ENCODE measurements around the gene FCN3.

Gene FCN3

GRCh38 chr1:27356619-27357280, 17.9 kb downstream of the FCN3 start:
- H3K4me3 ChIP-seq (ENCODE audit: low read depth, low read length), result no peak overlapping the region

GRCh38 chr1:27356277-27356618, 18.4 kb downstream of the FCN3 start:
- TF ChIP-seq, protein P1, sequence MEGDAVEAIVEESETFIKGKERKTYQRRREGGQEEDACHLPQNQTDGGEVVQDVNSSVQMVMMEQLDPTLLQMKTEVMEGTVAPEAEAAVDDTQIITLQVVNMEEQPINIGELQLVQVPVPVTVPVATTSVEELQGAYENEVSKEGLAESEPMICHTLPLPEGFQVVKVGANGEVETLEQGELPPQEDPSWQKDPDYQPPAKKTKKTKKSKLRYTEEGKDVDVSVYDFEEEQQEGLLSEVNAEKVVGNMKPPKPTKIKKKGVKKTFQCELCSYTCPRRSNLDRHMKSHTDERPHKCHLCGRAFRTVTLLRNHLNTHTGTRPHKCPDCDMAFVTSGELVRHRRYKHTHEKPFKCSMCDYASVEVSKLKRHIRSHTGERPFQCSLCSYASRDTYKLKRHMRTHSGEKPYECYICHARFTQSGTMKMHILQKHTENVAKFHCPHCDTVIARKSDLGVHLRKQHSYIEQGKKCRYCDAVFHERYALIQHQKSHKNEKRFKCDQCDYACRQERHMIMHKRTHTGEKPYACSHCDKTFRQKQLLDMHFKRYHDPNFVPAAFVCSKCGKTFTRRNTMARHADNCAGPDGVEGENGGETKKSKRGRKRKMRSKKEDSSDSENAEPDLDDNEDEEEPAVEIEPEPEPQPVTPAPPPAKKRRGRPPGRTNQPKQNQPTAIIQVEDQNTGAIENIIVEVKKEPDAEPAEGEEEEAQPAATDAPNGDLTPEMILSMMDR (IDR thresholded peaks at IDR 0.05; ENCODE audit: low read depth, low read length), result no peak
- H3K4me3 ChIP-seq (ENCODE audit: low read depth, low read length), result no peak overlapping the region

More at GRCh38 chr1:27356619-27357280, 17.9 kb downstream of the FCN3 start:
- TF ChIP-seq, protein P1 (IDR thresholded peaks at IDR 0.05; ENCODE audit: low read depth, low read length), result no peak

GRCh38 chr1:27355683-27356082, 18.9 kb downstream of the FCN3 start:
- no peak overlapping the region for H3K4me3 ChIP-seq (ENCODE audit: low read depth, low read length)
- TF ChIP-seq, protein P1 (IDR thresholded peaks at IDR 0.05; ENCODE audit: low read depth, low read length), result no peak

GRCh38 chr1:27353629-27354028, 21.0 kb downstream of the FCN3 start:
- TF ChIP-seq, protein P1 (IDR thresholded peaks at IDR 0.05; ENCODE audit: low read depth, low read length), result no peak
- H3K4me3 ChIP-seq (ENCODE audit: low read depth, low read length), result no peak overlapping the region

GRCh38 chr1:27353166-27353565, 21.5 kb downstream of the FCN3 start:
- H3K4me3 ChIP-seq (ENCODE audit: low read depth, low read length), result no peak overlapping the region
- TF ChIP-seq, protein P1 (IDR thresholded peaks at IDR 0.05; ENCODE audit: low read depth, low read length), result no peak

- TF ChIP-seq, protein P1 (IDR thresholded peaks at IDR 0.05; ENCODE audit: low read depth, low read length), result no peak
- no peak overlapping the region for H3K4me3 ChIP-seq (ENCODE audit: low read depth, low read length)
Observed at GRCh38 chr1:27351541-27352107, 23.0 kb downstream of the FCN3 start.

GRCh38 chr1:27350663-27351540, 23.7 kb downstream of the FCN3 start:
- no peak overlapping the region for H3K4me3 ChIP-seq (ENCODE audit: low read depth, low read length)
- TF ChIP-seq, protein P1 (IDR thresholded peaks at IDR 0.05; ENCODE audit: low read depth, low read length), result no peak

Measured in WI38 (cell line).